ENCODE results near the gene IL1R2. TPM values are rescaled to one million over a fixed set of nuclear protein-coding genes. Genes with fewer than 3 reads are reported as not detected.

The IL1R2 gene
- total and polyA plus RNA-seq, 2 of the 13 experiments (the other 11 are each of a cell fraction or from before 2014, with no cell fraction given): 3.6 to 7.3 TPM

GRCh38 chr2:102057502-102058292 is 65.9 kb downstream of the IL1R2 start (continued):
- TF ChIP-seq AKNA (CRISPR knock-in tag; IDR thresholded peaks at IDR 0.05; ENCODE audit: borderline replicate concordance) (no peak), ZNF891 (CRISPR knock-in tag; IDR thresholded peaks at IDR 0.05) (no peak), MIER2 (CRISPR knock-in tag; IDR thresholded peaks at IDR 0.05) (peak; percentile 85; the same call in 1 of the 2 replicates), ZBTB49 (CRISPR knock-in tag; IDR thresholded peaks at IDR 0.05; ENCODE audit: borderline replicate concordance) (peak; percentile 87; the same call in 1 of the 2 replicates), DNMT3B (CRISPR knock-in tag; conservative IDR thresholded peaks at IDR 0.05) (peak; percentile 97; the same call in 1 of the 2 replicates), ZNF713 (CRISPR knock-in tag; IDR thresholded peaks at IDR 0.05) (no peak; the same call in 1 of the 2 replicates), FOXM1 (CRISPR knock-in tag; IDR thresholded peaks at IDR 0.05) (peak; percentile 96), TRIM22 (IDR thresholded peaks at IDR 0.05) (no peak), THAP11 (CRISPR knock-in tag; IDR thresholded peaks at IDR 0.05) (peak; percentile 80), CAMTA2 (CRISPR knock-in tag; IDR thresholded peaks at IDR 0.05; ENCODE audit: borderline replicate concordance) (no peak), IRF1 (CRISPR knock-in tag; IDR thresholded peaks at IDR 0.05; ENCODE audit: low read depth) (no peak), SIX4 (CRISPR knock-in tag; IDR thresholded peaks at IDR 0.05) (peak; percentile 99), ATM (IDR thresholded peaks at IDR 0.05; ENCODE audit: borderline replicate concordance) (no peak), JDP2 (CRISPR knock-in tag; IDR thresholded peaks at IDR 0.05; ENCODE audit: borderline replicate concordance) (peak; percentile 29; the same call in 1 of the 2 replicates), GZF1 (CRISPR knock-in tag; IDR thresholded peaks at IDR 0.05) (0 out of 2 replicates have a peak, but pooled peaks have one; percentile 70), MEF2D (CRISPR knock-in tag; IDR thresholded peaks at IDR 0.05) (peak; percentile 98), ZFP1 (CRISPR knock-in tag; IDR thresholded peaks at IDR 0.05) (peak; percentile 89), ZBTB21 (CRISPR knock-in tag; IDR thresholded peaks at IDR 0.05) (no peak), ZNF672 (CRISPR knock-in tag; IDR thresholded peaks at IDR 0.05) (no peak)
